ENCODE data around the gene HACL1. TPM values are rescaled to one million over a fixed set of nuclear protein-coding genes. Genes with fewer than 3 reads are reported as not detected.

Gene HACL1
- polyA plus RNA-seq (2013, experiment 1 of 2): 28.8 TPM
- 27.7 TPM for polyA plus RNA-seq (2013, experiment 2 of 2)

DNA sequence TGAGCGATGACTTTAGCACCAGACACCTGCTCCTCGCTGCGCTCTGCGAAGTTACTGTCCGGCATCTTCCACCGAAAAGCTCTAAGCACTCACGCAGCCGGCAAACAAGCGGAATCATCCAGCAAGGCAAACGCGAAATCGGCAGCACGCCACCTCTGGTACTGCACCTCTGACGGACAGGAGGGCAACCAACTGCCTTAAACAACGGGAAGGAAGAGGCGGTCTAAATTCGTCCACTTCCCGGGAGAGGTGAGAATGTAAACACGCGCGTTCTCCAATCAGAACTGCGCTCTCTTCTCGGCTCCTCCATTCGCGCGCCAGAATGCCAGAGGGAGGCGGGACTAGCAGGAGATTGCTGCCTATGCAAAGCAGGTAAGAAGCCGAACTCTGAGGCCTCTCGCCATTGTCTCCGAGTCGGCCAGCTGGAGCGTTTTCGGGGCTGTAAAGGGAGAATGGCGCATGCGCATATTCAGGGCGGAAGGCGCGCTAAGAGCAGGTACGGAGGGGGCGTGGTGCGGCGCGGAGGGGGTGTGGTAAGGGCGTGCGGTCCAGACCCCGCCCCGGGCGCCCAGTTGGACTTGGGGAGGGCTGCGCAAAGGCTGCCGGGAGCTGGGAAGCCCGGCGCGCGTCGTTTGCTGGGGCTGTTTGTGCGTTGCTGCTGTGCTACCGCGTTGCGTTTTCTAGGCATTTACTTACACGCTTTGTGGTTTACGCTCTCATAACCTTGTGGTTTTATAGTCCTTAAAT lies at the start of gene HACL1, which contains the start of gene BTD:
TSS of gene HACL1 (minus strand) at position 171 of the 747 bp plus-strand sequence. CDS start at position 65, 106 bp downstream.
TSS of gene BTD (plus strand) at position 347 of the 747 bp plus-strand sequence. CDS start 33,695 bp downstream, outside the sequence.
- Histone ChIP-seq H2BK5ac (ENCODE audit: low read length) (peak within 1 kb of the TSS; percentile 27), H3K79me2 (ENCODE audit: control insufficient read depth, insufficient read depth, low read length) (peaks cover 6% of the 10 kb centered on the region), H3K56ac (ENCODE audit: low read length) (peak within 1 kb of the TSS; percentile 96), H3K27me3 (ENCODE audit: insufficient read depth, low read length, poor library complexity) (no peaks in the 10 kb centered on the region), H3K36me3 (ENCODE audit: control insufficient read depth, insufficient read depth, low read length) (peaks cover 1% of the 10 kb centered on the region), H3K4me3 (ENCODE audit: low read length) (peak within 1 kb of the TSS; percentile 85), H3K4me1 (ENCODE audit: control insufficient read depth, low read depth, low read length) (no peaks in the 10 kb centered on the region), H4K8ac (ENCODE audit: low read depth, low read length) (peak within 1 kb of the TSS; percentile 93), H3K27ac (ENCODE audit: low read depth, low read length) (peak within 1 kb of the TSS; percentile 91), H3K4me2 (ENCODE audit: low read length) (peak within 1 kb of the TSS; percentile 51), H3K18ac (ENCODE audit: low read length) (peak within 1 kb of the TSS; percentile 13), H4K5ac (ENCODE audit: low read length) (no peak within 1 kb of the TSS), H2BK15ac (replicated peaks; ENCODE audit: low read depth) (no peak within 1 kb of the TSS), H3K9ac (ENCODE audit: low read length) (peak within 1 kb of the TSS; percentile 95), H2AK5ac (ENCODE audit: low read length) (no peak within 1 kb of the TSS), H3K79me1 (ENCODE audit: low read length) (peaks cover 11% of the 10 kb centered on the region), H3K4ac (ENCODE audit: low read depth, low read length) (no peak within 1 kb of the TSS), H3K23ac (ENCODE audit: low read length) (no peak within 1 kb of the TSS), H2BK120ac (ENCODE audit: low read depth, low read length) (no peak within 1 kb of the TSS)
- DNase-seq: peak; percentile 100
- WGBS (ENCODE audit: extremely low coverage, insufficient coverage, low lambda C conversion rate): no CpG with 5 or more reads among the region's 61 CpGs

DNA sequence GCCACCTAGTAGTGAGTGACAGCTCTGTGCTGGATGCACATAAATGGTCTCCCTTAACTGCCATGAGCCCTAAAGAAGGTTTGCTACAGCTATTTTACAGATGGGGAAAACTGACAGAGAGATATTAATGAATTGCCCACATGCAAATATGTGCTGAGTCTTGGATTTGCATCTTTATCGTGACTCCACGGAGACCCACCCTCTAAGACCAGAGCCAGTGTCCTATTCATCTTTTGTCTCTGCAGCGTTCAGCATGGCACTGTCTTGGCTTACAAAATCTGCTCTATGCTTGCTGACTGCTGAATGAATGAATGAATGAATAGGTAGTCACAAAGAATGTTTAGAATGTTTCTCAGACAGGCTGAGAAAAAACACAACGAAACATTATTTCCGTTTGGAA lies 48.5 kb upstream of the HACL1 start:
- H3K27ac ChIP-seq (ENCODE audit: low read depth, low read length): no peak overlapping the region
- no CpG with 5 or more reads among the region's 5 CpGs for WGBS (ENCODE audit: extremely low coverage, insufficient coverage, low lambda C conversion rate)
- H2BK5ac ChIP-seq (ENCODE audit: low read length): no peak overlapping the region
- no peak overlapping the region for H3K56ac ChIP-seq (ENCODE audit: low read length)
- no peak overlapping the region for H3K4me2 ChIP-seq (ENCODE audit: low read length)
- H3K4ac ChIP-seq (ENCODE audit: low read depth, low read length): no peak overlapping the region
- no peaks in the 10 kb centered on the region for H3K27me3 ChIP-seq (ENCODE audit: insufficient read depth, low read length, poor library complexity)
- H3K23ac ChIP-seq (ENCODE audit: low read length): no peak overlapping the region
- H3K79me1 ChIP-seq (ENCODE audit: low read length): no peaks in the 10 kb centered on the region
- no peak overlapping the region for H3K4me3 ChIP-seq (ENCODE audit: low read length)
- no peak overlapping the region for H2BK15ac ChIP-seq (replicated peaks; ENCODE audit: low read depth)
- no peak overlapping the region for H3K18ac ChIP-seq (ENCODE audit: low read length)
- no peaks in the 10 kb centered on the region for H3K4me1 ChIP-seq (ENCODE audit: control insufficient read depth, low read depth, low read length)
- DNase-seq: no peak
- H3K79me2 ChIP-seq (ENCODE audit: control insufficient read depth, insufficient read depth, low read length): no peaks in the 10 kb centered on the region
- H2BK120ac ChIP-seq (ENCODE audit: low read depth, low read length): no peak overlapping the region
- no peaks in the 10 kb centered on the region for H3K36me3 ChIP-seq (ENCODE audit: control insufficient read depth, insufficient read depth, low read length)
- H3K9ac ChIP-seq (ENCODE audit: low read length): no peak overlapping the region
- no peak overlapping the region for H4K8ac ChIP-seq (ENCODE audit: low read depth, low read length)
- no peak overlapping the region for H4K5ac ChIP-seq (ENCODE audit: low read length)
- H2AK5ac ChIP-seq (ENCODE audit: low read length): no peak overlapping the region

DNA sequence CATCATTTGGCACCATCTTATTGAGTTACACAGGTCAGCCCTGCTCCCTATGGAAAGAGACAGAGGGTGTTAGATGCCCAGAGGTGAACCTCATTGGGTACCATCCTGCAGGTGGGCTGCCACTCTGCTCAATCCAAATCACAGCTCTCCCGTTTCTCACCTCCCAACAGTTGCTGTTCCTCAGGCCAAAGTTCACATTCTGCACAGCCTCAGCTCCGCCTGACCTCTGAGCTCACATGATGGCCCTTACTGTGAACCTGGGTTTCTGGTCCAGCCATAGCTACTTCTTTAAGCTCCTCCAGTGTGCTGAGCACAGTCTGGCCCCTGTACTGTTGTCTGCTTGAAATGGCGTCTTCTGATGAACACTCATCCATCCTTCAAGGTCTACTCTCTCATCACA lies 48.0 kb upstream of the HACL1 start:
- WGBS (ENCODE audit: extremely low coverage, insufficient coverage, low lambda C conversion rate): no CpG with 5 or more reads among the region's 3 CpGs
- no peak overlapping the region for H3K4me2 ChIP-seq (ENCODE audit: low read length)
- H3K4ac ChIP-seq (ENCODE audit: low read depth, low read length): no peak overlapping the region
- H4K8ac ChIP-seq (ENCODE audit: low read depth, low read length): no peak overlapping the region
- H2BK15ac ChIP-seq (replicated peaks; ENCODE audit: low read depth): no peak overlapping the region
- H2AK5ac ChIP-seq (ENCODE audit: low read length): no peak overlapping the region
- no peak overlapping the region for H2BK5ac ChIP-seq (ENCODE audit: low read length)
- no peak overlapping the region for H2BK120ac ChIP-seq (ENCODE audit: low read depth, low read length)
- no peak overlapping the region for H3K56ac ChIP-seq (ENCODE audit: low read length)
- H3K27me3 ChIP-seq (ENCODE audit: insufficient read depth, low read length, poor library complexity): no peaks in the 10 kb centered on the region
- H3K79me1 ChIP-seq (ENCODE audit: low read length): no peaks in the 10 kb centered on the region
- no peak overlapping the region for H3K9ac ChIP-seq (ENCODE audit: low read length)
- no peak for DNase-seq
- no peaks in the 10 kb centered on the region for H3K4me1 ChIP-seq (ENCODE audit: control insufficient read depth, low read depth, low read length)
- H3K18ac ChIP-seq (ENCODE audit: low read length): no peak overlapping the region
- H4K5ac ChIP-seq (ENCODE audit: low read length): no peak overlapping the region
- no peaks in the 10 kb centered on the region for H3K79me2 ChIP-seq (ENCODE audit: control insufficient read depth, insufficient read depth, low read length)
- H3K27ac ChIP-seq (ENCODE audit: low read depth, low read length): no peak overlapping the region
- no peak overlapping the region for H3K23ac ChIP-seq (ENCODE audit: low read length)
- H3K36me3 ChIP-seq (ENCODE audit: control insufficient read depth, insufficient read depth, low read length): no peaks in the 10 kb centered on the region
- H3K4me3 ChIP-seq (ENCODE audit: low read length): no peak overlapping the region

DNA sequence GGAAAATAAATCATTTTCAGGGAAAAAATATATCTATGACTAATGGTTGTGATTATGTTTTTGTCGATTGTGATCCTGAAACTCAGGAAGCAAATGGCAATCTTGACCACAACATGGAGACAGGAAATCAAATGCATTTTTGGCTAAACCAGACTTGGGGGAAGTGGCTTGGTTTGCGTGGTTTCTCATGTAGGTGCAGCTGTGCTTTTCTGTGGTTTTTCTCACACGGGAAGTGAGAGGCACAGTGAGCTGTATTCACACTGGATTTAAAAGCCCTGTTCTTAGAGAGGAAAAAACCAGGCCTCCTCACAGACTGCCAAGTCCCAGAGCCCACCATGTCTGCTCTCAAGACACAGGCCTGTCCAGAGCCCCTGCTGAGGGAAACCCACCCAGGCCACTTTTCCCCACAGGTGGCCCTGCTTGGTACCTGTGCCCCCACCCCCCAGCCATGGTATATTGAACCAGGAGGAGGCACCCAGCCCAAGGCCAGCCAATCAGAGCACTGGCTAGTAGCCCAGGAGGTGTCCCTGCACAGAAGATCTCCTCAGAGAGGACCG lies 46.3 kb upstream of the HACL1 start:
- no CpG with 5 or more reads among the region's 4 CpGs for WGBS (ENCODE audit: extremely low coverage, insufficient coverage, low lambda C conversion rate)
- Histone ChIP-seq H3K4me3 (ENCODE audit: low read length) (no peak overlapping the region), H4K5ac (ENCODE audit: low read length) (no peak overlapping the region), H3K36me3 (ENCODE audit: control insufficient read depth, insufficient read depth, low read length) (no peaks in the 10 kb centered on the region), H4K8ac (ENCODE audit: low read depth, low read length) (no peak overlapping the region), H3K4ac (ENCODE audit: low read depth, low read length) (no peak overlapping the region), H3K4me2 (ENCODE audit: low read length) (no peak overlapping the region), H3K27ac (ENCODE audit: low read depth, low read length) (no peak overlapping the region), H3K56ac (ENCODE audit: low read length) (no peak overlapping the region), H2BK15ac (replicated peaks; ENCODE audit: low read depth) (no peak overlapping the region), H2AK5ac (ENCODE audit: low read length) (no peak overlapping the region), H3K9ac (ENCODE audit: low read length) (no peak overlapping the region), H3K18ac (ENCODE audit: low read length) (no peak overlapping the region), H2BK120ac (ENCODE audit: low read depth, low read length) (no peak overlapping the region), H2BK5ac (ENCODE audit: low read length) (no peak overlapping the region), H3K23ac (ENCODE audit: low read length) (no peak overlapping the region), H3K27me3 (ENCODE audit: insufficient read depth, low read length, poor library complexity) (no peaks in the 10 kb centered on the region), H3K79me1 (ENCODE audit: low read length) (no peaks in the 10 kb centered on the region), H3K4me1 (ENCODE audit: control insufficient read depth, low read depth, low read length) (no peaks in the 10 kb centered on the region), H3K79me2 (ENCODE audit: control insufficient read depth, insufficient read depth, low read length) (no peaks in the 10 kb centered on the region)
- DNase-seq: no peak

DNA sequence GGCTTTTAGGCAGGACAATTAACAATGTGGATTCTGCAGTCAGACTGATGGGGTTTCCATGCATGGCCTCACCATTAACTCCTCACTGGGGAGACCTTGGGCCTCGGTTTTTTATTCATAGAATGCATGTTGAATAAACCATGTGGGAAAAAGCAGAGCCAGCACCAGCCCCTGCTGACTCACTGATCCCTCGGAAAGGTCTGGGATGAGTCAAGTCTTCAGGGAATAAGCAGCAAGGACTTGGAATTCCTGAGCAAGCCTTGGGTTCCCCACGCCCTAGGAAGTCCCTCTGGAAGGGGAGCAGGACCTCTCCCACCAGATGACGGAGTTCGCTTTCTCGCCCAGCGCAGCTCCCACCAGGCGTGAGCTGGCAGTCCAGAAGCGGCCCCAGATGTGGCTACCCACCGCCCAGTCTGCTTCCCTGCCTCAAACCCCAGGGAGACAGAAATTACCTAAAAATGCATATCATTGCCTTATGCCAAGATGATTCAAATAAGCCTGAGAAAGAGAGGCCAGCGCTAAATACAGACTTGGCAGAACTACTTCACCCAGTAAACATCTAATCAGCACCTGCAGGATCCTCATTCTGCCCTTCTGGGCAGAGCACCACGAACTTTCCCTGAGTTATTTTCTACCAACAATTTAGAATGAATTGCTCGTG lies 45.6 kb upstream of the HACL1 start:
- H3K4me1 ChIP-seq (ENCODE audit: control insufficient read depth, low read depth, low read length): no peaks in the 10 kb centered on the region
- H4K8ac ChIP-seq (ENCODE audit: low read depth, low read length): no peak overlapping the region
- no peaks in the 10 kb centered on the region for H3K27me3 ChIP-seq (ENCODE audit: insufficient read depth, low read length, poor library complexity)
- no peak overlapping the region for H3K27ac ChIP-seq (ENCODE audit: low read depth, low read length)
- no peak overlapping the region for H3K56ac ChIP-seq (ENCODE audit: low read length)
- no peak overlapping the region for H2BK5ac ChIP-seq (ENCODE audit: low read length)
- no peak overlapping the region for H2BK120ac ChIP-seq (ENCODE audit: low read depth, low read length)
- no peaks in the 10 kb centered on the region for H3K79me1 ChIP-seq (ENCODE audit: low read length)
- no peak overlapping the region for H2AK5ac ChIP-seq (ENCODE audit: low read length)
- H3K23ac ChIP-seq (ENCODE audit: low read length): no peak overlapping the region
- no peak overlapping the region for H2BK15ac ChIP-seq (replicated peaks; ENCODE audit: low read depth)
- H3K18ac ChIP-seq (ENCODE audit: low read length): no peak overlapping the region
- peak; percentile 87 for DNase-seq
- H3K4ac ChIP-seq (ENCODE audit: low read depth, low read length): no peak overlapping the region
- H3K36me3 ChIP-seq (ENCODE audit: control insufficient read depth, insufficient read depth, low read length): no peaks in the 10 kb centered on the region
- H3K4me2 ChIP-seq (ENCODE audit: low read length): no peak overlapping the region
- no peak overlapping the region for H3K9ac ChIP-seq (ENCODE audit: low read length)
- no peaks in the 10 kb centered on the region for H3K79me2 ChIP-seq (ENCODE audit: control insufficient read depth, insufficient read depth, low read length)
- no CpG with 5 or more reads among the region's 13 CpGs for WGBS (ENCODE audit: extremely low coverage, insufficient coverage, low lambda C conversion rate)
- H4K5ac ChIP-seq (ENCODE audit: low read length): no peak overlapping the region
- H3K4me3 ChIP-seq (ENCODE audit: low read length): no peak overlapping the region
